SK-N-MC (cell line): ENCODE results near the gene BANP.

ENCODE experiments used
- EZH2 ChIP-seq: fragments of 200-600 bp; sonication (generic); IDR thresholded peaks from one replicate; pipeline ENCODE4 v1.6.1; 2017; ENCODE audit warnings: antibody characterized with exemption
- FOXP2 ChIP-seq: optimal IDR thresholded peaks from 2 replicates; pipeline ENCODE3; 2011; ENCODE audit warnings: mild to moderate bottlenecking, moderate library complexity; ENCODE audit not compliant: insufficient read depth; ENCODE audit errors: extremely low read length, control extremely low read depth
- POLR2AphosphoS5 ChIP-seq: IDR thresholded peaks from 2 replicates; pipeline ENCODE4 v1.6.1; 2012; ENCODE audit warnings: mild to moderate bottlenecking, low read depth, low read length, borderline replicate concordance

- no peak for TF ChIP-seq POLR2AphosphoS5
- no peak for TF ChIP-seq EZH2
- no peak for TF ChIP-seq FOXP2
Measured at GRCh38 chr16:87918866-87919680, 32.2 kb upstream of the BANP start.
